Measurements from ENCODE around the gene AKAP6. TPM values are rescaled to one million over a fixed set of nuclear protein-coding genes. Genes with fewer than 3 reads are reported as not detected.

AKAP6 gene
- total RNA-seq, 2 experiments from 2014 or later = 0.13 to 0.72 TPM

GRCh38 chr14:32713856-32714255 is 384.8 kb downstream of the AKAP6 start:
- H3K79me2 ChIP-seq (ENCODE audit: insufficient read depth, low read depth, low read length) = no peaks in the 10 kb centered on the region
- ChIA-PET POLR2A (interaction anchor here (0.5 kb wide), 1 partner anchor 699 kb away, joined by 3 read pairs; no protein-coding TSS in a partner anchor), CTCF (ENCODE audit: unreplicated experiment) (no interaction called here)
- no peak overlapping the region for H3K27ac ChIP-seq (ENCODE audit: low read depth, low read length, poor library complexity, severe bottlenecking)
- H2AFZ ChIP-seq (ENCODE audit: low read length) = no peak overlapping the region
- H3K36me3 ChIP-seq (ENCODE audit: insufficient read depth, low read length) = no peaks in the 10 kb centered on the region
- no TSS peak for BruUV-seq (replicated peaks)
- no peak overlapping the region for H3K4me2 ChIP-seq (ENCODE audit: low read length)
- H4K20me1 ChIP-seq (ENCODE audit: insufficient read depth, low read length) = no peaks in the 10 kb centered on the region
- H3K9me2 ChIP-seq (ENCODE audit: insufficient read depth, low read length) = no peaks in the 10 kb centered on the region
- no peaks in the 10 kb centered on the region for H3K9me3 ChIP-seq (ENCODE audit: low read length)
- H3K4me3 ChIP-seq (ENCODE audit: low read depth, low read length, poor library complexity, severe bottlenecking) = no peak overlapping the region
- H3K4me1 ChIP-seq (ENCODE audit: insufficient read depth, low read length, poor library complexity, severe bottlenecking) = no peaks in the 10 kb centered on the region
- no peak for DNase-seq (ENCODE audit: low spot score)
- no peak for TF ChIP-seq EZH2phosphoT487 (IDR thresholded peaks at IDR 0.05; ENCODE audit: borderline replicate concordance, low read depth, low read length)
- TF ChIP-seq, protein P1, sequence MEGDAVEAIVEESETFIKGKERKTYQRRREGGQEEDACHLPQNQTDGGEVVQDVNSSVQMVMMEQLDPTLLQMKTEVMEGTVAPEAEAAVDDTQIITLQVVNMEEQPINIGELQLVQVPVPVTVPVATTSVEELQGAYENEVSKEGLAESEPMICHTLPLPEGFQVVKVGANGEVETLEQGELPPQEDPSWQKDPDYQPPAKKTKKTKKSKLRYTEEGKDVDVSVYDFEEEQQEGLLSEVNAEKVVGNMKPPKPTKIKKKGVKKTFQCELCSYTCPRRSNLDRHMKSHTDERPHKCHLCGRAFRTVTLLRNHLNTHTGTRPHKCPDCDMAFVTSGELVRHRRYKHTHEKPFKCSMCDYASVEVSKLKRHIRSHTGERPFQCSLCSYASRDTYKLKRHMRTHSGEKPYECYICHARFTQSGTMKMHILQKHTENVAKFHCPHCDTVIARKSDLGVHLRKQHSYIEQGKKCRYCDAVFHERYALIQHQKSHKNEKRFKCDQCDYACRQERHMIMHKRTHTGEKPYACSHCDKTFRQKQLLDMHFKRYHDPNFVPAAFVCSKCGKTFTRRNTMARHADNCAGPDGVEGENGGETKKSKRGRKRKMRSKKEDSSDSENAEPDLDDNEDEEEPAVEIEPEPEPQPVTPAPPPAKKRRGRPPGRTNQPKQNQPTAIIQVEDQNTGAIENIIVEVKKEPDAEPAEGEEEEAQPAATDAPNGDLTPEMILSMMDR (conservative IDR thresholded peaks at IDR 0.05; ENCODE audit: low read length) = no peak
- intact Hi-C loops (cut with micrococcal nuclease; ENCODE audit: unreplicated experiment) = loop anchor here (5.0 to 10.0 kb wide), 2 partner anchors 721 to 1078 kb away; no protein-coding TSS in a partner anchor

GRCh38 chr14:32719601-32720000 is 390.5 kb downstream of the AKAP6 start:
- CTCF ChIA-PET (ENCODE audit: unreplicated experiment) = no interaction called here
- Histone ChIP-seq H3K79me2 (ENCODE audit: insufficient read depth, low read depth, low read length) (no peaks in the 10 kb centered on the region), H3K9me3 (ENCODE audit: low read length) (no peaks in the 10 kb centered on the region), H3K4me3 (ENCODE audit: low read depth, low read length, poor library complexity, severe bottlenecking) (no peak overlapping the region), H3K27ac (ENCODE audit: low read depth, low read length, poor library complexity, severe bottlenecking) (no peak overlapping the region), H3K36me3 (ENCODE audit: insufficient read depth, low read length) (no peaks in the 10 kb centered on the region), H3K9me2 (ENCODE audit: insufficient read depth, low read length) (no peaks in the 10 kb centered on the region), H3K4me2 (ENCODE audit: low read length) (no peak overlapping the region), H3K4me1 (ENCODE audit: insufficient read depth, low read length, poor library complexity, severe bottlenecking) (no peaks in the 10 kb centered on the region), H4K20me1 (ENCODE audit: insufficient read depth, low read length) (no peaks in the 10 kb centered on the region), H2AFZ (ENCODE audit: low read length) (no peak overlapping the region)
- TF ChIP-seq EZH2phosphoT487 (IDR thresholded peaks at IDR 0.05; ENCODE audit: borderline replicate concordance, low read depth, low read length) = no peak
- TF ChIP-seq, protein P1 (conservative IDR thresholded peaks at IDR 0.05; ENCODE audit: low read length) = no peak
- POLR2A ChIA-PET = interaction anchor here (0.9 kb wide), 1 partner anchor 960 kb away, joined by 3 read pairs; no protein-coding TSS in a partner anchor
- intact Hi-C loops (cut with micrococcal nuclease; ENCODE audit: unreplicated experiment) = loop anchor here (10.0 kb wide), 1 partner anchor 715 kb away; no protein-coding TSS in a partner anchor
- DNase-seq (ENCODE audit: low spot score) = no peak
- BruUV-seq (replicated peaks) = no TSS peak

GRCh38 chr14:32720927-32721326 is 391.8 kb downstream of the AKAP6 start:
- ChIA-PET CTCF (ENCODE audit: unreplicated experiment) (no interaction called here), POLR2A (no interaction called here)
- TF ChIP-seq EZH2phosphoT487 (IDR thresholded peaks at IDR 0.05; ENCODE audit: borderline replicate concordance, low read depth, low read length) = no peak
- TF ChIP-seq, protein P1 (conservative IDR thresholded peaks at IDR 0.05; ENCODE audit: low read length) = no peak
- no peaks in the 10 kb centered on the region for H3K79me2 ChIP-seq (ENCODE audit: insufficient read depth, low read depth, low read length)
- no peaks in the 10 kb centered on the region for H3K4me1 ChIP-seq (ENCODE audit: insufficient read depth, low read length, poor library complexity, severe bottlenecking)
- no peak overlapping the region for H2AFZ ChIP-seq (ENCODE audit: low read length)
- no peaks in the 10 kb centered on the region for H3K9me2 ChIP-seq (ENCODE audit: insufficient read depth, low read length)
- intact Hi-C loops (cut with micrococcal nuclease; ENCODE audit: unreplicated experiment) = no loop called here
- H3K4me2 ChIP-seq (ENCODE audit: low read length) = no peak overlapping the region
- H3K36me3 ChIP-seq (ENCODE audit: insufficient read depth, low read length) = no peaks in the 10 kb centered on the region
- H3K4me3 ChIP-seq (ENCODE audit: low read depth, low read length, poor library complexity, severe bottlenecking) = no peak overlapping the region
- DNase-seq (ENCODE audit: low spot score) = no peak
- no peak overlapping the region for H3K27ac ChIP-seq (ENCODE audit: low read depth, low read length, poor library complexity, severe bottlenecking)
- BruUV-seq (replicated peaks) = no TSS peak
- H4K20me1 ChIP-seq (ENCODE audit: insufficient read depth, low read length) = no peaks in the 10 kb centered on the region
- no peaks in the 10 kb centered on the region for H3K9me3 ChIP-seq (ENCODE audit: low read length)

Data from OCI-LY7 (cell line).